ENCODE measurements around the gene LINC01488. TPM values are rescaled to one million over a fixed set of nuclear protein-coding genes. Genes with fewer than 3 reads are reported as not detected.

LINC01488 gene
- total RNA-seq, 3 donors from 2014 or later = not detected

DNA sequence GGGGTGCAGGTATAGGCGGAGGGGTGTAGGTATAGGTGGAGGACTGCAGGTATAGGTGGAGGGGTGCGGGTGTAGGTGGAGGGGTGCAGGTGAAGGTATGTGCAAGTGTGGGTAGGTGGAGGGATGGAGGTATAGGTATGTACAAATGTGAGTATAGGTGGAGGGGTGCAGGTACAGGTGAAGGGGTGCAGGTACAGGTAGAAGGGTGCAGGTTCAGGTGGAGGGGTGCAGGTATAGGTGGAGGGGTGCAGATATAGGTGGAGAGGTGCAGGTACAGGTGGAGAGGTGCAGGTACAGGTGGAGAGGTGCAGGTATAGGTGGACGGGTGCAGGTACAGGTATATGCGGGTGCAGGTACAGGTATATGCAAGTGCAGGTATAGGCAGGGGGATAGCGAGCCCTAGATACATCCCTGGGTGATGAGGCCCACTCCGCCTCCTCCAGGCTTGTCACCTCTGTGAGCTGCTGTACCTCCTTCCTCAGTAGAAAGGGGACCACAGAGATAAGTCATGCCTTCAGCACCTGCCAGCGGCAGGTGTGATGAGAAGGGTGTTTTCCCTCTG, 17.2 kb downstream of the LINC01488 start:
- H3K27me3 ChIP-seq = no peaks in the 10 kb centered on the region
- TF ChIP-seq POLR2A (IDR thresholded peaks at IDR 0.05) = no peak
- TF ChIP-seq POLR2AphosphoS5 (IDR thresholded peaks at IDR 0.05) = no peak
- no peak for TF ChIP-seq CTCF (IDR thresholded peaks at IDR 0.05)
- peaks cover 7 to 10% of the 10 kb centered on the region in 2 donors for H3K4me1 ChIP-seq
- H3K4me3 ChIP-seq = no peak overlapping the region
- H3K36me3 ChIP-seq = no peaks in the 10 kb centered on the region
- intact Hi-C loops (cut with DNase I; ENCODE audit: low total_unique reads) = no loop called here
- DNase-seq (ENCODE audit: low spot score in 2 of 2) = no peak
- no peak overlapping the region for H3K27ac ChIP-seq
- no peaks in the 10 kb centered on the region for H3K9me3 ChIP-seq

DNA sequence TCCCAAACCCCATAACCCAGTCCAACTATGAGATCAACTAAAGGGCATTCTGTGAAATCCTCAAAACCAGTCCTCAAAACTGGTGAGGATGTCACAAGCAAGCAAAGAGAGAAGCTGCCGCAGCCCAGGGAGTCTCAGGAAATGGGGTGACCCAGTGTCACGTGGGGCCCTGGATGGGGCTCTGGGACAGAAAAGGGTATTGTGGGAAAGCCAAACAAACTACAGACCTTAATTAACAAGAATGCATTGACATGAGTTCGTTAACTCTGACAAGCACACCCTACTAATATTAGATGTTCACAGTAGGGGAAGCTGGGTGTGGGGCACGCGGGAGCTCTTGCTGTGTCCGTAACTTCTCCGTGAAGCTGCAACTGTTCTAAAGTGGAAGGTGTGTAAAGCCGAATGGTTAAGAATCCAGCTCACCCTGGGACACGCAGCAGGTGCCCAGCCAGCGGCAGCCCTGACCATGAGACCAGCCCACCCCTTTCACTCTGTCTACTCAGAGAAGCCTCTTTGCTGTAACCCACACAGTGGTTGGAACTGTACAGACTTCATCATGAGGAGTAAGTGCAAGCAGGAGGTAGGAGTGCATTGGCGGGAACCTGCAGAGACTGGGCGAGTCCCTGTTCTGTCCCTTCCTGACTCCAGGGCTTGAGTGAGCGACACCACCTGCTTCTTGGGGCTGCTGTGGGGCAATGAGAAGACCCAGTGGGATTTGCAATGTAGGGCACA, 17.9 kb downstream of the LINC01488 start:
- Histone ChIP-seq H3K9me3 (no peaks in the 10 kb centered on the region), H3K27me3 (no peaks in the 10 kb centered on the region), H3K27ac (no peak overlapping the region), H3K4me1 (peaks cover 7 to 10% of the 10 kb centered on the region in 2 donors), H3K36me3 (no peaks in the 10 kb centered on the region), H3K4me3 (no peak overlapping the region)
- DNase-seq (ENCODE audit: low spot score in 2 of 2) = no peak
- intact Hi-C loops (cut with DNase I; ENCODE audit: low total_unique reads) = no loop called here
- TF ChIP-seq POLR2AphosphoS5 (IDR thresholded peaks at IDR 0.05) = no peak
- TF ChIP-seq CTCF (IDR thresholded peaks at IDR 0.05) = no peak
- TF ChIP-seq POLR2A (IDR thresholded peaks at IDR 0.05) = no peak

GRCh38 chr11:69499918-69500284, 18.4 kb downstream of the LINC01488 start:
- peaks cover 7 to 10% of the 10 kb centered on the region in 2 donors for H3K4me1 ChIP-seq
- no peaks in the 10 kb centered on the region for H3K27me3 ChIP-seq
- intact Hi-C loops (cut with DNase I; ENCODE audit: low total_unique reads) = no loop called here
- DNase-seq (ENCODE audit: low spot score in 2 of 2) = no peak
- no peaks in the 10 kb centered on the region for H3K9me3 ChIP-seq
- H3K27ac ChIP-seq = no peak overlapping the region
- TF ChIP-seq POLR2A (IDR thresholded peaks at IDR 0.05) = no peak
- no peak for TF ChIP-seq POLR2AphosphoS5 (IDR thresholded peaks at IDR 0.05)
- TF ChIP-seq CTCF (IDR thresholded peaks at IDR 0.05) = no peak
- H3K36me3 ChIP-seq = no peaks in the 10 kb centered on the region
- H3K4me3 ChIP-seq = no peak overlapping the region

DNA sequence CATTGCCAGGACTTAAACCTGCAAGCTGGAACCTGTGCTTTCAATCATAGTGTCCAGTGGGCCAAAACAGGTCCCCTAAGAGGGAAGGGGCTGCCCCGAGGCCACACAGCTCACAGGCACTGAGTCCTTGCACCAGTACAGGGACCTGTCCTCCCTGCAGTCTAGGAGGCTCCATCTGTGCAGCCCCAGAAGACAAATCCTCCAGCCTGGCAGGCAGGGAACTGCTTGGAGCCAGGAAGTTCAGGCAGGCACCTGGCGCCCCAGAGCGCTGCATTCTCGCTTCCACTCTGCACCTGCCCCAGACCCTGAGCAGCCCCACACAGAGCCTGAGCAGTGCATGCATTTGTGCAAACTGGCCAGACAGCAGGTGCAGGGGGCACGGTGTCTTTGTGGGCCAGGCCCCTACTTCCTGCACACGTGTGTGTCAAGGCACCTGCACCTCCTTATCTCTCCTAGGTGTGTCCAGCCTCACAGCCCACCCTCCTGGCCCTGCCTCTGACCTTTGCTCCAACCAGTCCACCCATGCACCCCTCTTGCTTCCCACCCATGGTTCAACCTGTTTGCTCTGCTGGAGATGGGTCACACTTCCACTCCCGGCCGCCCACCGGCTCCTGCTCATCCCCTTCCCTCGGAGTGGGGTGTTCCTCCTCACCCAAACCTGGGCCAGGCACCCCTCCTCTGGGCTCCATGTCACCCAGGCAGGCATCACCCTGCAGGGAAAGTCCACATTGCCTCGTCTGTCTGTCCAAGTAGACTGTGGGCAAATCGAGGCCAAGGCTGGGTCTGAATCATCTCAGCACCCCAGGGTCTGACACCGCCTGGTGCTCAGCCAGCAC, 19.0 kb downstream of the LINC01488 start:
- no peaks in the 10 kb centered on the region for H3K27me3 ChIP-seq
- intact Hi-C loops (cut with DNase I; ENCODE audit: low total_unique reads) = no loop called here
- no peak overlapping the region for H3K4me3 ChIP-seq
- no peak for DNase-seq (ENCODE audit: low spot score in 2 of 2)
- TF ChIP-seq POLR2A (IDR thresholded peaks at IDR 0.05) (no peak), CTCF (IDR thresholded peaks at IDR 0.05) (no peak), POLR2AphosphoS5 (IDR thresholded peaks at IDR 0.05) (no peak)
- H3K27ac ChIP-seq = no peak overlapping the region
- H3K9me3 ChIP-seq = no peaks in the 10 kb centered on the region
- H3K36me3 ChIP-seq = no peaks in the 10 kb centered on the region
- H3K4me1 ChIP-seq = peaks cover 7 to 10% of the 10 kb centered on the region in 2 donors

DNA sequence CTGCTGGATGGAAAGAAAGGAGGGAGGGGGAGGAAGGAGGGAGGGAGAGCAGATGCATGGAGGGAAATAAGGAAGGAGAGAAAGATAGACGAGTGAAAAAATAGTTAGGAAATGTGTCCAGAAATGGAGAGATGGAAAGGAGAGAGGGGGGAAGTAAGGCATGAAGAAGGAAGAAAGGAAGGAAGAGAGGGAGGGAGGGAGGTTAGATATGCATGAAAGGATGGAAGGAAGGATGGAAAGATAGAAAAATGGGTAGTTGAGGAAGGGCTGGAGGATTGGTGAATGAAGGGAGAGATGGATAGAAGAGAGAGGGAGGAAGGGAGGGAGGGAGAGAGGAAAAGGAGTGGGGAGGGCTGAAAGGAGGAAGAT, 19.6 kb downstream of the LINC01488 start:
- intact Hi-C loops (cut with DNase I; ENCODE audit: low total_unique reads) = no loop called here
- Histone ChIP-seq H3K4me1 (peaks cover 7 to 10% of the 10 kb centered on the region in 2 donors), H3K9me3 (no peaks in the 10 kb centered on the region), H3K27me3 (no peaks in the 10 kb centered on the region), H3K4me3 (no peak overlapping the region), H3K27ac (no peak overlapping the region), H3K36me3 (no peaks in the 10 kb centered on the region)
- TF ChIP-seq POLR2AphosphoS5 (IDR thresholded peaks at IDR 0.05) (no peak), CTCF (IDR thresholded peaks at IDR 0.05) (no peak), POLR2A (IDR thresholded peaks at IDR 0.05) (no peak)
- DNase-seq (ENCODE audit: low spot score in 2 of 2) = no peak

Data from breast epithelium (tissue), 4 donors.